H54 (cell line): ENCODE results near the gene ACSF3.

ENCODE experiments used
- DNase-seq: peaks from one replicate; pipeline ENCODE4 v3.0.0; 2011; ENCODE audit warnings: low spot score, mixed read lengths; ENCODE audit not compliant: insufficient read length
- FAIRE-seq: peaks from 3 replicates; lab custom pipeline; 2011; peaks lifted over from hg19 to GRCh38; lab: Jason Lieb, UNC
- POLR2A ChIP-seq: IDR thresholded peaks from 2 replicates; pipeline ENCODE4 v1.6.1; 2011; ENCODE audit warnings: low read depth, mild to moderate bottlenecking, low read length

Gene ACSF3

GRCh38 chr16:89051521-89052166, 42.0 kb upstream of the ACSF3 start:
- no peak for DNase-seq
- TF ChIP-seq POLR2A = no peak
- no peak for FAIRE-seq

DNA sequence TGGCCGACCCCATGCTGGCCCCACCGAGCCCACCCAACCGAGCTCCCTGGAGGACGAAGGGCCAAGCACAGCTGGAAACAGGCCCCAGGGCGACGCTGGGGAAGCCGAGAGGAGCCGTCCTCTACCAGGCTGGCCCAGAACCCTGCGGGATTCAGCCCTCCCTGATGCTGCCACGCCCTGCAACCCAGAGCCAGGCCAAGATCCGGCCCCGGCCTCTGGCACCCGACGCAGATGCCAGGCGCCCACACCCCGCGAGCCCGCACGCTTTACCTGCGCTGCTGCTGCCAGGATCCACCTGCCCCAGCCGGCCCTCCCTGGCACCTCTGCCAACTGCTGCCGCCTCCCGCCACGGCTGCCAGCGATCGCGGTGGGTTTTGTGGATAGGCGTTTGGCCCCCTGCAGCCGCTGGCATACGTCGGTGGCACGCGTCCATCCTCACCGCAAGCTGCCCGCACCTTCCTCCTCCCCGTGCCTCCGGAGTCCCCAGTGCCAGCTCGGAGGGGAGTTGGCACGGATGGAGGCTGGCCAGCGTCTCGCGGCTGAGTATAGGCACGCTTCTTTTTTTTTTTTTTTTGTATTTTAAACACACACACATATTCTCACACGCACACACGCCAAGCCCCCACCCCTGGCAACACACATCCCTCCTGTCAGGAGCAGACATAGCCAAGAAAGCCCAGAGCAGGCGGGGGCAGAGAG, 41.3 kb upstream of the ACSF3 start:
- no peak for FAIRE-seq
- no peak for TF ChIP-seq POLR2A
- peak; percentile 58 for DNase-seq

GRCh38 chr16:89052890-89053724, 40.5 kb upstream of the ACSF3 start:
- DNase-seq (peak; percentile 70), FAIRE-seq (no peak)
- TF ChIP-seq POLR2A = peak; percentile 53

- FAIRE-seq (no peak), DNase-seq (no peak)
- TF ChIP-seq POLR2A = no peak
These were observed 40.0 kb upstream of the ACSF3 start for GRCh38 chr16:89053725-89054029.

DNA sequence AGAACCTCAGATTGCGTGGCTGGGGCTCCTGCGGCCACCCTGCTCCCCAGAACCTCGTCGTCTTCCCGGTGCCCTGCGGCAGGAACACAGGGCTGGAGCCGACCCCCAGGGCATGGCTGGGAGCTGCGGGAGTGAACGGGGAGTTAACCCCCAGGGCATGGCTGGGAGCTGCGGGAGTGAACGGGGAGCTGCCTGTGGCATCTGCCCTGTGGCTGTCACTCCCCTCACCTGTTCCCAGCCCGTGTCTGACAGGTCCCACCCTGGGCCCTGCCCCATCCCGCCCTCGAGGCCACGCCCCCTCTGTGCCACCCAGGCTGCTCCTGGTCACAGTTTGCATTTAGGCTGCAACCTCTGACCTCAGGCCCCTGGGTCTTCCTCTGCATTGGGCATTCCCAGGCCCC, 39.4 kb upstream of the ACSF3 start:
- DNase-seq (no peak), FAIRE-seq (no peak)
- no peak for TF ChIP-seq POLR2A

GRCh38 chr16:89054714-89055113, 38.9 kb upstream of the ACSF3 start:
- DNase-seq (no peak), FAIRE-seq (no peak)
- TF ChIP-seq POLR2A = no peak

DNA sequence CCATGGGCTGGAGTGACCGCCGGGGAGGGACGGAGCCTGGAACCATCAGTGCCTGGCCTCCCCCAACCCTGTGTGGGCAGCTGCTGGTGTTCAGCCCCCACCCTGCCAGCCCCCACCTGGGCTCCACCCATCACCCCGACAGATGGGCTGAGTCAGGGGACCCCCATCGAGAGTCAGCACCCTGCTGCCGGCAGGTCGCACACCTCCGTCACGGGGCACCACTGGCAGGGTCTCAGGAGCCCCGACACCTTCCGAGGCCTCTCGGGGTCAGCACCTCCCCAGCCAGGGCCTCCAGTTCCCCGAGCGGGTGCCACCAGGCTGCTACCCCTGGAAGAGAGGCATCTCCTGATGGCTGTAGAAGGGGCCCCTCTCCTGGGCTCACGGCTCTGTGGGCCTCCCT, 38.3 kb upstream of the ACSF3 start:
- FAIRE-seq (no peak), DNase-seq (no peak)
- no peak for TF ChIP-seq POLR2A

GRCh38 chr16:89055894-89056555, 37.6 kb upstream of the ACSF3 start:
- no peak for TF ChIP-seq POLR2A
- DNase-seq (no peak), FAIRE-seq (no peak)

DNA sequence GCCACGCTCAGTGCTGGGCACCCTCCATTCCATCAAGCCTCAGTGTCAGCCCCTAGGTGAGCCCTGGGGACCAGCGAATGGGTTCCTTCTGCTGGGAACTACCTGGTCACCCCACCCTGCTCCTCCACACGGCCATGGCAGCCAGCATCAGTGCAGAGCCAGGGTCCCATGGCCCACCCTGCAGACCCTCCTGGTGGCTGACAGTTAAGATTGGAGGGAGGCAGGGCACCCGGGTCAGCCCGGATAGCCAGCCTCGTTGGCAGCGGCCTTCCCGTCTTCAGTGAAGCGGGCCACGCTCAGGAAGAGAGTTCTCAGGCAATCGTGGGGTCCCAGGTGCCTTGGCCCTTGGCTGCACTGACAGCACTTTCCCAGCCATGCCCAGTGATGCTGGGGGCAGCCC, 37.1 kb upstream of the ACSF3 start:
- DNase-seq (no peak), FAIRE-seq (no peak)
- no peak for TF ChIP-seq POLR2A

DNA sequence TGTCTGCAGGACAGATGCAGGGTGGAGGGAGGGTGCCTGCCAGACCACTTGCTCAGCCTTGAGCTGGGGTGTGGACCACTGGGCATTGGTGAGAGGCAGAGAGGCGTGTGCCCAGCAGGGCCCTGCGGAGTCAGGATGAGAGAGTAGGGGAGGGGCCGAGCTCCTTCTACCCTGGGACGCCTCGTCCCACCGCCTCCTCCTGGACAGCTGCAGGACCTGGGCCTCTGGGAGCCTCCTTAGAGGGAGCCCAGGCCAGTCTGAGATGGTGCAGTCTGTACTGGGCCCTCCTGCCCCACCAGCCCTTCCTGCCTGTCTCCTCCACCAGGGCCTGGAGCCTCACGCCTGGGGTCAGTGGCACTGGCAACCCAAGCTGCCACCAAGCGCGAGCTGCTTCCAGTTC, 35.9 kb upstream of the ACSF3 start:
- FAIRE-seq (no peak), DNase-seq (no peak)
- no peak for TF ChIP-seq POLR2A

- FAIRE-seq (no peak), DNase-seq (no peak)
- TF ChIP-seq POLR2A = no peak
These were observed 34.8 kb upstream of the ACSF3 start for GRCh38 chr16:89058812-89059211.

GRCh38 chr16:89060207-89060794, 33.4 kb upstream of the ACSF3 start:
- no peak for TF ChIP-seq POLR2A
- no peak for FAIRE-seq
- DNase-seq = no peak

DNA sequence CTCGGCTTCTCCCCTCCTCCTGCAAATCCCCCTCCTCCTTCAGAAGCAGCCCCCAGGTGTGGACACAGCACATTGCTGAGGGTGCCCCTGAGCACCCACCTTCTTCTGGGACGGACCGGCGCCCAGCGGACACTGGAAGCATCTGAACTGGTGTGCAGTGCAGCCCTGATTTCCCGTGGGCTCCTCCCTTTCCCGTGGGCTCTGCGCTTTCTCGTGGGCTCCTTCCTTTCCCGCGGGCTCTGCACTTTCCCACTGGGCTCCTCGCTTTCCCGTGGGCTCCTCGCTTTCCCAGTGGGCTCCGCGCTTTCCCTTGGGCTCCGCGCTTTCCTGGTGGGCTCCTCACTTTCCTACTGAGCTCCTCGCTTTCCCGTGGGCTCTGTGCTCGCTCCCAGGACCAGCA, 32.6 kb upstream of the ACSF3 start:
- FAIRE-seq = no peak

More for the DNA sequence above, 32.6 kb upstream of the ACSF3 start:
- no peak for DNase-seq
- TF ChIP-seq POLR2A = no peak
